ENCODE results near the gene GALNT16. TPM values are rescaled to one million over a fixed set of nuclear protein-coding genes. Genes with fewer than 3 reads are reported as not detected.
"Not testable (repeated sequence)": the region's sequence is repeated elsewhere in the genome, so short reads cannot be mapped to it uniquely, and the experiment has no call there.

The GALNT16 gene
- total RNA-seq, 1 experiment from 2014 or later, result 5.1 TPM

- no peak for DNase-seq (ENCODE audit: low read depth)
Observed at GRCh38 chr14:69260190-69260860, 367 bp downstream of the GALNT16 start.

GRCh38 chr14:69260861-69261564 is 1.1 kb downstream of the GALNT16 start:
- DNase-seq (ENCODE audit: low read depth), result no peak

DNA sequence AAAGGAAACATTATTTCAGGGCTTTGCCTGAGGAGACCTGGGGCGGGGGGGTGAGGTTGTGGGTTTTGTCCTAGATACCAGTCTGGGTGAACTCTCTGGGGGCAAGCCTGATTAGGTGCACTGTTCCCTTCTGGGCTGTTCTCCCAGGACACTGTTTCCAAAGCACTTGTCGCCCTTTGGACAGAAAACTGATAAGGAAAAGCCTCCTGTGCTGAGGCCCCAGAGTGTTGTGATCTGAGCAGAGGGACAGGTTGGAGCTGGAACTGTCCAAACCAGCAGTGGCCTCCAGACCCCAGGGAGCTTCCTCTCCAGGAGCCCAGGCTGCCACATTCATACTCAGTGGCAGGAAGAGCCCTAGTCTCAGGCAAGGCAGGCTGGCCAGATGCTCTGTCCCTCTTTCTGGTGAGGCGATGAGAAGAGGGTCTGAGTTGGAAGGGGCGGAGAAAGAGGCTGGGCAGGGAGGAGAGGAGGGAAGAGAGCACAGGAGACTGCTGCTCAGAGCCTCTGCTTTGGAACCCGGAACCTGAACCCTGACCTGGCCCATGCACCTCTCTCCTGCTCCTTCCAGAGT is 1.9 kb downstream of the GALNT16 start:
- no peak for DNase-seq (ENCODE audit: low read depth)

DNA sequence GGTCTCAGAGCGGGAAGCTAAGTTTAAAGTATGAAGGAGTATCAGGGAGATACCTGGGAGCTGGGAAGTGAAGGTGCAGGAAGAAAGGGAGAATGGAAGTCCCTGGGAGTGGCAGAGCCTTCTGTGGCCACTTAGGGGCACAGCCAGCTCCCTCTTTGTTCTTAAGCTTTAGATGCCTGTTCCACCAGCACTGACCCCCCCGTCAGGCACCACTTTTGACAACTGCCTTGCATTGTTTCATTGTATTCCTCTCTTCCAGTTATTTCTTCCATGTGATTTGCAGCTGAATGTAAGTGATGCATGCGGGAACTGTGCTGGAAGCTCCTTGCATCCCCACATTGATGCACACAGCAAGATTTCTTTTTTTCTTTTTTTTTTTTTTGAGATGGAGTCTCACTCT is 2.6 kb downstream of the GALNT16 start:
- peak; percentile 20 for DNase-seq (ENCODE audit: low read depth)

DNA sequence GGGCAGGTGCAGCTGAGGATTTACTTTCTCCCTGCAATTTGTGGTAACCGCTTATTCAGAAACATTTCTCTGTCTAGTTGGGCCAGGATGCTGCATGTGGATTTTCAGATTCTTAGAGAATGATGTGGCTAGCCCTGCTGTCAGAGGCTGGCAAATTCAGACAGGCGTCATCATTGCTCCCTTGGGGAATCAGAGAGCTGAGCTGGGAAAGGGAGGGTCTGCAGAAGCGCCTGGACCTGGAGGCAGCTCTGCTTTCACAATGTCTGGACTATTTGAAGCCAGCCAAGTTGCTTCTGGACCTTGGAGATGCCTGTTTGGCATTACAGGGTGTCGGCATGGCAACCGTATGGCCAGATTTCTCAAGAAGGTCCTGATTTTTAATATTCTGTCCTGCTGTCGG is 3.4 kb downstream of the GALNT16 start:
- DNase-seq (ENCODE audit: low read depth), result peak; percentile 99

DNA sequence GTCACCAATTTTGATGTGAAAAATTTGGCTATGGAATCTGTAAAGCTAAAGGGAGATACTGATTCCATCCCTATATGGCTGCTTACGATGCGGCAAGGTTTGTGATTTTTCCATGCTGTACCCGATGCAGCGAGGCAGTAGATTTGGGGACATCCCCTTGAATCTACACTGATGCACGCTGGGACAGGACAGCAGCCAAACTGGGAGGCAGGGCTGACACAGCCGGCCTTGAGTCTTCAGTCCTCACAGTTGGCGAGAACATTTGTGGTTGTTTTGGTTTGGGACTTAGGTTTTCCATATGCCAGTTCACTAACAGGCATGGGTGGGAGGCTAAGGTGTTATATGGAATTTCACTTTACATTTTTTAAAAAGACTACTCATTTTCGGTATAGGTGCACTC is 3.8 kb downstream of the GALNT16 start:
- peak; percentile 57 for DNase-seq (ENCODE audit: low read depth)

- DNase-seq (ENCODE audit: low read depth), result no peak
Observed at GRCh38 chr14:69266572-69267345, 6.8 kb downstream of the GALNT16 start.

GRCh38 chr14:69267492-69267891 is 7.5 kb downstream of the GALNT16 start:
- no peak for DNase-seq (ENCODE audit: low read depth)

GRCh38 chr14:69268223-69268622 is 8.3 kb downstream of the GALNT16 start:
- peak; percentile 77 for DNase-seq (ENCODE audit: low read depth)

GRCh38 chr14:69268763-69269162 is 8.8 kb downstream of the GALNT16 start:
- DNase-seq (ENCODE audit: low read depth), result peak; percentile 93

GRCh38 chr14:69269381-69269780 is 9.4 kb downstream of the GALNT16 start:
- DNase-seq (ENCODE audit: low read depth), result no peak

DNA sequence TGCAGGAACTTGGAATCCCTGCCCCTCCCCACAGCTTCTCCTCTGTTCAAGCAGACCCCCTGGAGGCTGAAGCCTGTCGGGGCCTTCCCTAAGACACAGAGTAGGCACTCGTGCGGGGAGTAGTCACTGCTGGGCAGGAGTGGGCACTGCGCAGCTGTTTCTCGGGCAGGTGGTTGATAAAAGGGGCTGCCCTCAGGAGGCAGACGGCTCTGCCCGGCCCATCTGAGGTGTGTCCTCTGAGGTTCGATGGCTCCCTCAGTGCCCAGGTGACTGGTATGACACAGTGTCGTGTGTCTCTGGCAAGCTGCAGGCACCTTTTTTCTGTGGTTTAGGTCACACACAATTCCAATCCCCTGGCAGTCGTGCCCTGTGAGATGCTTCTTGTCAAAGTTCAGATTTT is 10.1 kb downstream of the GALNT16 start:
- no peak for DNase-seq (ENCODE audit: low read depth)

GRCh38 chr14:69270795-69271708 is 11.1 kb downstream of the GALNT16 start:
- DNase-seq (ENCODE audit: low read depth), result peak; percentile 75

DNA sequence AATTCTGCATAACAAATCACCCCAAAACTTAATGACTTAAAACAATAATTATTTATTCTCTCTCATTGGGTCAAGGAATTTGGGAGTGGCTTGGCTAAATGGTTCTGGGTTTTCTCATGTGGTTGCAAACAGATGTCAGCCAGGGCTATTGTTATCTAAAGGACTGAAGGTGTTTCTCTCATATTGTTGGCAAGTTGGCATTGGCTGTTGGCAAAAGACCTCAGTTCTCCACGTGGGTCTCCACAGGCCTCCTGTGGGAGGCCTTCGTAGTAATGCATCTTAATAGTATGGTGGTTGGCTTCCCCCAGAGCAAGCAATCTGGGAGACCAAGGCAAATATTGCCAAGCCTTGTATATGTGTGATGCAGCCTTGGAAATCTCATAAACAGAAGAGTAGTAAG is 14.4 kb downstream of the GALNT16 start:
- no peak for DNase-seq (ENCODE audit: low read depth)

DNA sequence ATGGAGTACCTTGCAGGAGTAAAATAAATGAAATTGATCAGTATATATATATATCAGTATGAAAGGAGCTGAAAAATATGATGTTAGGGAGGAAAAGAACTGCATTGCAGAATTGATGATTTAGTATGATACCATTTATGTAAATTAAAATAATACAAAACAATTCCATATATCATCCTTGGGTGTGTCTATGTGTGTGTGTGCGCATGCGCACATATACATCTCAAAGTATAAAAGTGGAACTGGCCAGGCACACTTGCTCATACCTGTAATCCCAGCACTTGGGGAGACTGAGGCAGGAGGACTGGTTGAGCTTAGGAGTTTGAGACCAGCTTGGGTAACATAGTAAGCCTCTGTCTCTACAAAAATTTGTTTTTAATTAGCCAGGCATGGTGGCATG is 15.4 kb downstream of the GALNT16 start:
- no peak for DNase-seq (ENCODE audit: low read depth)

DNA sequence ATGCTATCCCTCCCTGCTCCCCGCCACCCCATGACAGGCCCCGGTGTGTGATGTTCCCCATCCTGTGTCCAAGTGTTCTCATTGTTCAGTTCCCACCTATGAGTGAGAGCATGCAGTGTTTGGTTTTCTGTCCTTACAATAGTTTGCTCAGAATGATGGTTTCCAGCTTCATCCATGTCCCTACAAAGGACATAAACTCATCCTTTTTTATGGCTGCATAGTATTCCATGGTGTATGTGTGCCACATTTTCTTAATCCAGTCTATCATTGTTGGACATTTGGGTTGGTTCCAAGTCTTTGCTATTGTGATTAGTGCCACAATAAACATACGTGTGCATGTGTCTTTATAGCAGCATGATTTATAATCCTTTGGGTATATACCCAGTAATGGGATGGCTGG is 17.4 kb downstream of the GALNT16 start:
- DNase-seq (ENCODE audit: low read depth), result not testable (repeated sequence)

- DNase-seq (ENCODE audit: low read depth), result no peak
Observed at GRCh38 chr14:69280746-69281291, 20.9 kb downstream of the GALNT16 start.

DNA sequence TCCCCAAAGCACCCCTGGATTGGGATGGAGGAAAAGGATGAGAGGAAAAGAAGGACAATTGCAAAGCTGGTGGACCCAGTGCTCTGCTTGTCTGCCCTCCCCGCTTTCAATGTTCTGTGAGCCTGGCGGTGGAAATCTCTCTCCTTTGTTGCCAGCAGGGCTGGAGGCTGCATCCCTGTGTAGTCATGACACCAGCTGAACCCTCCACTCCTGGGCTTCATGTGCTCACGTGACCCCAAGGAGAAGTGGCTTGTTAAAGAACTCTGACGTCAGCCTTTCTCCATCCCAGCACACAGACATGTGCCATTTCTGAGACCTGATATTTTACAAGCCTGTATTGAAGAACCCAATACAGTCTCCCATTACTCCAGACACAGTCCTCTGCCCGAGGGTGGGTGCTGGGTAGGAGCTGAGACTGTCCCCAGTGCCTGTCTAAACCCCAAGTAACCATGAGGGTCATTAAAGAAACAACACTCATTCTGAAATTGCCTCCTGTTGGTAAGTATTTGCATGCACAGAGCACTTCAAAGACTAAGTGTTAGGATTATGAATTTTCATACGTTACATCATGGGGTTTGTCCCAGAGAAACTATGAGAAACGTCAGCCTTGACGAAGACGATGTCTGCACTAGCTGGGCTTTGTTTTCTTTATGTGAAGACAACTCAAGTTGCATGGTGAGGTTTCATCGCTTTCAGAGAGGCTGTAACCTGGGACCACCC is 21.7 kb downstream of the GALNT16 start:
- no peak for DNase-seq (ENCODE audit: low read depth)

- no peak for DNase-seq (ENCODE audit: low read depth)
Observed at GRCh38 chr14:69282448-69282847, 22.5 kb downstream of the GALNT16 start.

GRCh38 chr14:69284170-69284569 is 24.2 kb downstream of the GALNT16 start:
- no peak for DNase-seq (ENCODE audit: low read depth)
